Bronchial smooth muscle cell (primary cell): ENCODE measurements around the gene RAB29. TPM values are rescaled to one million over a fixed set of nuclear protein-coding genes. Genes with fewer than 3 reads are reported as not detected.

ENCODE experiments used
- total RNA-seq: library from RNA; depleted of rRNA; stranded (reverse); fragments of >200 nt; gene quantifications from 2 replicates; pipeline ENCODE4 v1.2.1, GENCODE V29; 2014

Gene RAB29
- total RNA-seq: 18.6 and 18.8 TPM in 2 replicates

GRCh38 chr1:205775015-205775716 is at the start of gene RAB29:
TSS of gene RAB29 (minus strand) at chr1:205775482. CDS start at chr1:205774956, 526 bp downstream.

GRCh38 chr1:205812878-205813754 is 37.8 kb upstream of the RAB29 start, which contains the start of gene SLC41A1:
TSS of gene SLC41A1 (minus strand) at chr1:205813198. CDS start at chr1:205810441, 2,757 bp downstream.

GRCh38 chr1:205750138-205751035 is 24.9 kb downstream of the RAB29 start, which contains the start of gene NUCKS1:
TSS of gene NUCKS1 (minus strand) at chr1:205750182. CDS start at chr1:205749973, 209 bp downstream.

Other genes with a start within 250 kb of the RAB29 start
- gene ELK4, start 143.5 kb downstream of the RAB29 start, total RNA-seq: 5.2 and 6.9 TPM in 2 replicates
- 0.32 and 0.94 TPM in 2 replicates for gene SLC45A3, start 95.0 kb downstream of the RAB29 start, total RNA-seq
- gene NUCKS1, start 25.3 kb downstream of the RAB29 start, total RNA-seq: 51.7 and 85.0 TPM in 2 replicates
- gene SLC41A1, start 37.7 kb upstream of the RAB29 start, total RNA-seq: 7.9 and 8.4 TPM in 2 replicates
- 0.09 TPM in 1 of 2 replicates, not detected in the other for gene PM20D1, start 74.7 kb upstream of the RAB29 start, total RNA-seq
- not detected in 2 replicates for gene SLC26A9, start 168.0 kb upstream of the RAB29 start, total RNA-seq
- gene RAB7B, start 227.9 kb upstream of the RAB29 start, total RNA-seq: 13.6 and 14.9 TPM in 2 replicates
- gene CTSE, start 248.4 kb upstream of the RAB29 start, total RNA-seq: not detected in 2 replicates